ENCODE measurements around the gene CELF3.

Gene CELF3

DNA sequence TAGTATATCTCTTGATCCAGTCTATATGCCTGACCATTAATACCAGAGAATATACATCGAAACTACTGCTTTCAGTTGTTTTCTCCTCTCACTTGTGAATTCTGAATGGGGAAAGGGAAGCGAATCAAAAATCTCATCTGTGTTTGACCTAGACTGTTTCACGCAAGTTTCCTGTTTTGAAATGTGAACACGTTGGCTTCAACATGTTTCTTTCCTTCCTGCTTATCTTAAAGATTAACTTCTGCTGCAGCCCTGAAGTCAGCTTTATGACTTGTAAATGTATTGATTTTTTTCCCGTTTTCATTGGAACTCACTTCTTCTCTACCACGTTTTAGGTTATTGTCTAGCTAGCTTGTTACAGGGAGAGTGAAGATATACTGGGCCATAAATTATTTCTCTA lies 54.9 kb downstream of the CELF3 start:
- H3K4me3 ChIP-seq: no peak overlapping the region
- TF ChIP-seq, protein P1, sequence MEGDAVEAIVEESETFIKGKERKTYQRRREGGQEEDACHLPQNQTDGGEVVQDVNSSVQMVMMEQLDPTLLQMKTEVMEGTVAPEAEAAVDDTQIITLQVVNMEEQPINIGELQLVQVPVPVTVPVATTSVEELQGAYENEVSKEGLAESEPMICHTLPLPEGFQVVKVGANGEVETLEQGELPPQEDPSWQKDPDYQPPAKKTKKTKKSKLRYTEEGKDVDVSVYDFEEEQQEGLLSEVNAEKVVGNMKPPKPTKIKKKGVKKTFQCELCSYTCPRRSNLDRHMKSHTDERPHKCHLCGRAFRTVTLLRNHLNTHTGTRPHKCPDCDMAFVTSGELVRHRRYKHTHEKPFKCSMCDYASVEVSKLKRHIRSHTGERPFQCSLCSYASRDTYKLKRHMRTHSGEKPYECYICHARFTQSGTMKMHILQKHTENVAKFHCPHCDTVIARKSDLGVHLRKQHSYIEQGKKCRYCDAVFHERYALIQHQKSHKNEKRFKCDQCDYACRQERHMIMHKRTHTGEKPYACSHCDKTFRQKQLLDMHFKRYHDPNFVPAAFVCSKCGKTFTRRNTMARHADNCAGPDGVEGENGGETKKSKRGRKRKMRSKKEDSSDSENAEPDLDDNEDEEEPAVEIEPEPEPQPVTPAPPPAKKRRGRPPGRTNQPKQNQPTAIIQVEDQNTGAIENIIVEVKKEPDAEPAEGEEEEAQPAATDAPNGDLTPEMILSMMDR (IDR thresholded peaks at IDR 0.05): no peak
- no peak overlapping the region for H3K27ac ChIP-seq
- DNase-seq (ENCODE audit: low spot score): no peak

DNA sequence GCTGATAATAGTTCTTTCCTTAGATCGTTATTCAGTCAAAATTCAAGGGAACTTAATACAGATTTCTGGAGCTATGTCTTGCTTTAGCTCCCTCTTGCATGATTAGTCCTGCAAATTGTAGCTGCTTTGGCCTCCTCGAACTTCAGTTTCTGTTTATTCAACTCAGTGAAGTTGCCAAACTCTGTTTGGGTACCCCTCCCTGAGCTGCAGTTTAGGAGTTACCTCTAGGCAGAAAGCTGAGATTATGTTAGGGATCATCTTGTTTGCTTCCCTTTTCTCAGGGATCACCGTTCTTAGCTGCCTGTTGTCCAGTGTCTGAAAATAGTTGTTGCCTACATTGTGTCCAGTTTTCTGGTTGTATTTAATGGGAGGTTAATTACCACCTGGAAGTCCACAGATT lies 61.2 kb downstream of the CELF3 start:
- TF ChIP-seq, protein P1 (IDR thresholded peaks at IDR 0.05): no peak
- H3K27ac ChIP-seq: no peak overlapping the region
- no peak for DNase-seq (ENCODE audit: low spot score)
- H3K4me3 ChIP-seq: no peak overlapping the region

DNA sequence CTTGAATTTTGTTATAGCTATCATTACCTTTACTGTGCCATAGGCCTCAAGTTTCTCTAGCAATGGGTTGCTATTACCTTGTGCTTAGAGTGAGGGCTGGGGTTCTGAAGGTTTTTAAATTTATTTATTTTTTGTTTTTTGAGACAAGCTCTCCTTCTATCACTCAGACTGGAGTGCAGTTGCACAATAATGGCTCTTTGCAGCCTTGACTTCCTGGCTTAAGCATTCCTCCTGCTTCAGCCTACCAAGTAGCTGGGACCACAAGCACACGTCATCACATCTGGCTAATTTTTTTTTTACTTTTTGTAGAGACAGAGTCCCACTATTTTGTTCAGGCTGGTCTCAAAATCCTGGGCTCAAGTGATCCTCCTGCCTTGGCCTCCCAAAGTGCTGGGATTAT lies 63.2 kb downstream of the CELF3 start:
- TF ChIP-seq, protein P1 (IDR thresholded peaks at IDR 0.05): no peak
- DNase-seq (ENCODE audit: low spot score): no peak
- Histone ChIP-seq H3K27ac (no peak overlapping the region), H3K4me3 (no peak overlapping the region)

Data from coronary artery (tissue), 2 donors.